HG03432 (cell line): ENCODE data around the gene PRTG.
A peak's percentile ranks its signal among the peaks of the same experiment; 100 is the strongest.
"Not testable (repeated sequence)": the region's sequence is repeated elsewhere in the genome, so short reads cannot be mapped to it uniquely, and the experiment has no call there.

Experiments
- ATAC-seq: cut with Tn5 transposase; IDR thresholded peaks from one replicate; pipeline ENCODE4 v1.9.1; 2021; ENCODE audit warnings: mild to moderate bottlenecking, moderate library complexity; ENCODE audit not compliant: unreplicated experiment

Gene PRTG

GRCh38 chr15:55703873-55704301 lies 39.1 kb downstream of the PRTG start:
- no peak for ATAC-seq

- no peak for ATAC-seq
These were observed 42.1 kb downstream of the PRTG start for GRCh38 chr15:55700876-55701275.

GRCh38 chr15:55698653-55699052 lies 44.3 kb downstream of the PRTG start:
- ATAC-seq = no peak

GRCh38 chr15:55696221-55696620 lies 46.7 kb downstream of the PRTG start:
- no peak for ATAC-seq

- ATAC-seq = no peak
These were observed 47.5 kb downstream of the PRTG start for GRCh38 chr15:55695432-55695831.

- peak; percentile 98 for ATAC-seq
These were observed 48.3 kb downstream of the PRTG start for GRCh38 chr15:55694652-55695150.

GRCh38 chr15:55693116-55693515 lies 49.8 kb downstream of the PRTG start:
- not testable (repeated sequence) for ATAC-seq

- ATAC-seq = no peak
These were observed 55.2 kb downstream of the PRTG start for GRCh38 chr15:55687792-55688191.

- ATAC-seq = peak; percentile 93
These were observed 57.7 kb downstream of the PRTG start for GRCh38 chr15:55685286-55685685.

- ATAC-seq = no peak
These were observed 59.6 kb downstream of the PRTG start for GRCh38 chr15:55683376-55683775.

GRCh38 chr15:55681631-55682030 lies 61.3 kb downstream of the PRTG start:
- ATAC-seq = peak; percentile 60

GRCh38 chr15:55676507-55676906 lies 66.4 kb downstream of the PRTG start:
- no peak for ATAC-seq

GRCh38 chr15:55673287-55673686 lies 69.7 kb downstream of the PRTG start:
- ATAC-seq = no peak

- ATAC-seq = no peak
These were observed 73.7 kb downstream of the PRTG start for GRCh38 chr15:55669270-55669669.

GRCh38 chr15:55665605-55666227 lies 77.2 kb downstream of the PRTG start:
- no peak for ATAC-seq

GRCh38 chr15:55661428-55661827 lies 81.5 kb downstream of the PRTG start:
- peak; percentile 47 for ATAC-seq

GRCh38 chr15:55660153-55660552 lies 82.8 kb downstream of the PRTG start:
- no peak for ATAC-seq

GRCh38 chr15:55659481-55659880 lies 83.5 kb downstream of the PRTG start:
- ATAC-seq = no peak

- ATAC-seq = no peak
These were observed 84.1 kb downstream of the PRTG start for GRCh38 chr15:55658886-55659285.

GRCh38 chr15:55654561-55655031 lies 88.4 kb downstream of the PRTG start:
- ATAC-seq = no peak

- no peak for ATAC-seq
These were observed 90.0 kb downstream of the PRTG start for GRCh38 chr15:55652909-55653495.

- ATAC-seq = no peak
These were observed 90.6 kb downstream of the PRTG start for GRCh38 chr15:55652359-55652758.

GRCh38 chr15:55649058-55649423 lies 93.9 kb downstream of the PRTG start:
- ATAC-seq = no peak
